GM12878 (cell line): ENCODE results near the gene TMEM44. TPM values are rescaled to one million over a fixed set of nuclear protein-coding genes. Genes with fewer than 3 reads are reported as not detected.

ENCODE experiments used
- BHLHE40 ChIP-seq, 2 experiments: fragments of 450-650 bp in 1 of 2; IDR thresholded peaks; 2 replicates each; pipeline ENCODE4 v1.6.1; 2011 to 2017; ENCODE audit warnings: low read depth in 2 of 2, borderline replicate concordance in 1 of 2, improper control_type of control experiment in 1 of 2, low read length in 1 of 2, mild to moderate bottlenecking in 1 of 2
- CEBPZ ChIP-seq: fragments of 150-350 bp; IDR thresholded peaks from 2 replicates; pipeline ENCODE4 v1.6.1; 2016; ENCODE audit warnings: low read depth, low read length
- EP300 ChIP-seq, 2 experiments: fragments of 150-350 bp in 1 of 2; IDR thresholded peaks; 2 replicates each; pipeline ENCODE4 v1.6.1; 2011 to 2012; ENCODE audit warnings: low read depth in 2 of 2, low read length in 2 of 2, borderline replicate concordance in 1 of 2, improper control_type of control experiment in 1 of 2, inconsistent platforms in 1 of 2; ENCODE audit not compliant: control insufficient read depth in 1 of 2
- EZH2 ChIP-seq: IDR thresholded peaks from 2 replicates; pipeline ENCODE4 v1.6.1; 2012; ENCODE audit warnings: low read depth, mild to moderate bottlenecking, control low read depth, inconsistent platforms, low read length, borderline replicate concordance; ENCODE audit not compliant: control insufficient read depth
- JUND ChIP-seq: IDR thresholded peaks from 2 replicates; pipeline ENCODE4 v1.6.1; 2012; ENCODE audit warnings: low read depth, mild to moderate bottlenecking, low read length, improper control_type of control experiment, moderate library complexity
- MXI1 ChIP-seq: fragments of 150-350 bp; IDR thresholded peaks from 2 replicates; pipeline ENCODE4 v1.6.1; 2011; ENCODE audit warnings: low read depth, mild to moderate bottlenecking, inconsistent platforms, low read length, improper control_type of control experiment
- PML ChIP-seq: IDR thresholded peaks from 2 replicates; pipeline ENCODE4 v1.6.1; 2012; ENCODE audit warnings: low read length, inconsistent platforms
- RELB ChIP-seq: fragments of 450-650 bp; IDR thresholded peaks from 2 replicates; pipeline ENCODE4 v1.6.1; 2017; ENCODE audit warnings: low read depth, mild to moderate bottlenecking, moderate library complexity
- YBX1 ChIP-seq: fragments of 450-650 bp; IDR thresholded peaks from 2 replicates; pipeline ENCODE4 v1.6.1; 2016; ENCODE audit warnings: antibody characterized with exemption
- YY1 ChIP-seq: IDR thresholded peaks from 2 replicates; pipeline ENCODE4 v1.6.1; 2011; ENCODE audit warnings: low read depth, mild to moderate bottlenecking, low read length
- ZBTB4 ChIP-seq: fragments of 450-650 bp; formaldehyde crosslinking; IDR thresholded peaks from 2 replicates; pipeline ENCODE4 v1.4.0; 2022; ENCODE audit warnings: mild to moderate bottlenecking, moderate library complexity
- ZBTB40 ChIP-seq: fragments of 450-650 bp; IDR thresholded peaks from 2 replicates; pipeline ENCODE4 v1.6.1; 2016; ENCODE audit warnings: mild to moderate bottlenecking, moderate library complexity, borderline replicate concordance
- ZNF622 ChIP-seq: fragments of 450-650 bp; IDR thresholded peaks from 2 replicates; pipeline ENCODE4 v1.6.1; 2017; ENCODE audit warnings: mild to moderate bottlenecking, inconsistent platforms
- ZSCAN29 ChIP-seq: fragments of 450-650 bp; IDR thresholded peaks from 2 replicates; pipeline ENCODE4 v1.6.1; 2017; ENCODE audit warnings: mild to moderate bottlenecking, moderate library complexity
- polyA plus RNA-seq, 11 experiments: library from polyadenylated mRNA; depleted of rRNA in 4 of 11; unstranded in 6 of 11; stranded (reverse) in 5 of 11; fragments of >200 nt; fragmentation: Nextera tagmentation in 4 of 11; fragmentation: Illumina TruSeq in 1 of 11; extraction: Ambion mirVana in 4 of 11; extraction: Trizol in 1 of 11; gene quantifications; 1 replicate in 1 of 11; 2 replicates in 10 of 11; pipeline versions ENCODE4 v1.2.1 to v1.2.3, GENCODE V29; 2011 to 2016; ENCODE audit warnings: inconsistent platforms in 2 of 11, missing spikeins in 2 of 11, low read depth in 1 of 11
- total RNA-seq, 4 experiments: library from RNA; depleted of rRNA in 3 of 4; stranded (reverse); fragments of >200 nt in 3 of 4; fragmentation: Illumina TruSeq in 1 of 4; extraction: Trizol in 1 of 4; gene quantifications; 2 replicates each; pipeline versions ENCODE4 v1.2.1 to v1.2.3, GENCODE V29; 2013 to 2021
- TF ChIP-seq, protein P1 (sequence below): IDR thresholded peaks from 2 replicates; pipeline ENCODE4 v1.6.1; 2012; ENCODE audit warnings: low read depth, low read length, improper control_type of control experiment

The TMEM44 gene
- total and polyA plus RNA-seq, 10 of the 15 experiments (the other 5 are each of a cell fraction or from before 2014, with no cell fraction given): 0.57 to 8.3 (median 3.6) TPM

DNA sequence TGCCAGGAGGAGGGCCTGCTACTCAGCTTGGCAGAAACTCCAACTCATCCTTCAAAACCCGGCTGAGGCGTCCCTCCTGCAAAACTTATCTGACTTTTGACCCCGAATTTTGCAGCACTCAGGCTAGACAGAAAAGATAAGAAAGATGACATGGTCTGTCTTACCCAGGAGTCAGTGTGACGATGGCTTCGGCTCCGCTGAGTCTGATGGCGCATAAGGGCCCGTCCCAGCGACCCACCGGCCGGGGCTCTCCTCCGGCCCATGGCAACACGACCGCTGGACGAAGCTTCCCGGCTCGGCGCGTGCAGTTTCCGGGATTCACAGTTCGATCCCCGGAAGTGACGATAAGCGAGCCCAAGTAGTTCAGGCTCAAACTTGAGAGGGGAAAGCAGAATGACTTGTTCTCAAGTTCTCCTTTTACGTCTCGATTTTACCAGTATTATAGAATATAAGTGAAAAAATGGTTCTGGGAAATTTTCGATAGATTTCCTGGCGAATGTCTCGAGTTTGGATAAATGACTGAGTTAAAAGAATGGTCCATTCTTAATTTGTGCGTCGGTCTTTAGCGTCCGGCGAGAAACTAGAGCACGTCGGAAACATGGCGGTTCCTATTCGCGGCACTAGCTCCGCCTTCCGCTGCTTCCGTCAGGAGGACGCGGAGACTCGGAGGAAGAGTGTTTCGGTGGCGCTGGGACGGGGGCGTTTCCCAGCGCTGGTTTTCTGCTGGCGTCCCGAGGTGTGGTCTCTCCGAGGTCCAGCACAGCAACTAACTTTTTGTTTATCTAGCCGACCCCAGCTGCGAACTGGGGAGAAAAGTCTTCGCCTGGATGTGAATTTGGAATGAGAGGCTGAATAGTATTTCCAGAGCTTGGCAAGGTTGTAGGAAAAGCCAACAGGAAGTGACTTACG is 38.9 kb upstream of the TMEM44 start, which contains the start of gene LSG1 (continued):
- no peak for TF ChIP-seq ZBTB4
- TF ChIP-seq YBX1: no peak
- TF ChIP-seq EP300 (IDR thresholded peaks at IDR 0.05; ENCODE audit: borderline replicate concordance in 1 of 2, control insufficient read depth in 1 of 2, low read depth in 2 of 2, low read length in 2 of 2): no peak
- peak; percentile 95 to 96 for TF ChIP-seq BHLHE40 (IDR thresholded peaks at IDR 0.05; ENCODE audit: borderline replicate concordance in 1 of 2, low read depth in 2 of 2, low read length in 1 of 2)
- no peak for TF ChIP-seq EZH2
- TF ChIP-seq YY1: peak; percentile 98
- TF ChIP-seq, protein P1, sequence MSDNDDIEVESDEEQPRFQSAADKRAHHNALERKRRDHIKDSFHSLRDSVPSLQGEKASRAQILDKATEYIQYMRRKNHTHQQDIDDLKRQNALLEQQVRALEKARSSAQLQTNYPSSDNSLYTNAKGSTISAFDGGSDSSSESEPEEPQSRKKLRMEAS: peak; percentile 66
- no peak for TF ChIP-seq ZNF622
- TF ChIP-seq MXI1: peak; percentile 95
- no peak for TF ChIP-seq CEBPZ
- peak; percentile 99 for TF ChIP-seq ZBTB40
- peak; percentile 94 for TF ChIP-seq JUND
- peak; percentile 86 for TF ChIP-seq PML
- TF ChIP-seq ZSCAN29: peak; percentile 80; the same call in 1 of the 2 replicates
- peak; percentile 99 for TF ChIP-seq RELB
